ENCODE measurements around the gene TINCR.

The TINCR gene

GRCh38 chr19:5600797-5601196, 33.0 kb upstream of the TINCR start:
- FAIRE-seq (no peak), DNase-seq (ENCODE audit: insufficient read length) (no peak)
- TF ChIP-seq POLR2AphosphoS5 (IDR thresholded peaks at IDR 0.05; ENCODE audit: low read depth, low read length) = no peak
- no peak for TF ChIP-seq TAF1 (IDR thresholded peaks at IDR 0.05; ENCODE audit: borderline replicate concordance, low read depth, low read length)
- TF ChIP-seq POLR2A (IDR thresholded peaks at IDR 0.05; ENCODE audit: low read depth, low read length) = no peak

GRCh38 chr19:5595745-5596144, 28.0 kb upstream of the TINCR start:
- TF ChIP-seq POLR2AphosphoS5 (IDR thresholded peaks at IDR 0.05; ENCODE audit: low read depth, low read length) (no peak), POLR2A (IDR thresholded peaks at IDR 0.05; ENCODE audit: low read depth, low read length) (no peak)
- FAIRE-seq = no peak
- no peak for DNase-seq (ENCODE audit: insufficient read length)

GRCh38 chr19:5595129-5595528, 27.4 kb upstream of the TINCR start:
- FAIRE-seq (no peak), DNase-seq (ENCODE audit: insufficient read length) (no peak)
- TF ChIP-seq POLR2AphosphoS5 (IDR thresholded peaks at IDR 0.05; ENCODE audit: low read depth, low read length) (no peak), POLR2A (IDR thresholded peaks at IDR 0.05; ENCODE audit: low read depth, low read length) (no peak), TAF1 (IDR thresholded peaks at IDR 0.05; ENCODE audit: borderline replicate concordance, low read depth, low read length) (no peak)

GRCh38 chr19:5594521-5594950, 26.8 kb upstream of the TINCR start:
- DNase-seq (ENCODE audit: insufficient read length) = no peak
- FAIRE-seq = no peak
- TF ChIP-seq POLR2A (IDR thresholded peaks at IDR 0.05; ENCODE audit: low read depth, low read length) (no peak), POLR2AphosphoS5 (IDR thresholded peaks at IDR 0.05; ENCODE audit: low read depth, low read length) (no peak), TAF1 (IDR thresholded peaks at IDR 0.05; ENCODE audit: borderline replicate concordance, low read depth, low read length) (no peak)

GRCh38 chr19:5593343-5594255, 25.8 kb upstream of the TINCR start:
- TF ChIP-seq POLR2AphosphoS5 (IDR thresholded peaks at IDR 0.05; ENCODE audit: low read depth, low read length) = no peak
- no peak for TF ChIP-seq POLR2A (IDR thresholded peaks at IDR 0.05; ENCODE audit: low read depth, low read length)
- TF ChIP-seq TAF1 (IDR thresholded peaks at IDR 0.05; ENCODE audit: borderline replicate concordance, low read depth, low read length) = no peak
- no peak for DNase-seq (ENCODE audit: insufficient read length)
- no peak for FAIRE-seq

GRCh38 chr19:5592531-5593342, 25.0 kb upstream of the TINCR start:
- DNase-seq (ENCODE audit: insufficient read length) (no peak), FAIRE-seq (no peak)

GRCh38 chr19:5591476-5591875, 23.7 kb upstream of the TINCR start:
- TF ChIP-seq POLR2A (IDR thresholded peaks at IDR 0.05; ENCODE audit: low read depth, low read length) = no peak
- TF ChIP-seq POLR2AphosphoS5 (IDR thresholded peaks at IDR 0.05; ENCODE audit: low read depth, low read length) = no peak
- no peak for TF ChIP-seq TAF1 (IDR thresholded peaks at IDR 0.05; ENCODE audit: borderline replicate concordance, low read depth, low read length)
- no peak for FAIRE-seq
- DNase-seq (ENCODE audit: insufficient read length) = no peak

More at GRCh38 chr19:5592531-5593342, 25.0 kb upstream of the TINCR start:
- TF ChIP-seq POLR2A (IDR thresholded peaks at IDR 0.05; ENCODE audit: low read depth, low read length) = no peak
- no peak for TF ChIP-seq POLR2AphosphoS5 (IDR thresholded peaks at IDR 0.05; ENCODE audit: low read depth, low read length)
- no peak for TF ChIP-seq TAF1 (IDR thresholded peaks at IDR 0.05; ENCODE audit: borderline replicate concordance, low read depth, low read length)

GRCh38 chr19:5590865-5591154, 23.1 kb upstream of the TINCR start:
- TF ChIP-seq POLR2A (IDR thresholded peaks at IDR 0.05; ENCODE audit: low read depth, low read length) (no peak), POLR2AphosphoS5 (IDR thresholded peaks at IDR 0.05; ENCODE audit: low read depth, low read length) (no peak), TAF1 (IDR thresholded peaks at IDR 0.05; ENCODE audit: borderline replicate concordance, low read depth, low read length) (no peak)
- FAIRE-seq = no peak
- DNase-seq (ENCODE audit: insufficient read length) = no peak

GRCh38 chr19:5590151-5590864, 22.6 kb upstream of the TINCR start:
- FAIRE-seq = no peak
- DNase-seq (ENCODE audit: insufficient read length) = no peak
- TF ChIP-seq TAF1 (IDR thresholded peaks at IDR 0.05; ENCODE audit: borderline replicate concordance, low read depth, low read length) (no peak), POLR2AphosphoS5 (IDR thresholded peaks at IDR 0.05; ENCODE audit: low read depth, low read length) (no peak), POLR2A (IDR thresholded peaks at IDR 0.05; ENCODE audit: low read depth, low read length) (no peak)

- FAIRE-seq = no peak
- TF ChIP-seq TAF1 (IDR thresholded peaks at IDR 0.05; ENCODE audit: borderline replicate concordance, low read depth, low read length) = no peak
- TF ChIP-seq POLR2A (IDR thresholded peaks at IDR 0.05; ENCODE audit: low read depth, low read length) = no peak
- no peak for TF ChIP-seq POLR2AphosphoS5 (IDR thresholded peaks at IDR 0.05; ENCODE audit: low read depth, low read length)
- no peak for DNase-seq (ENCODE audit: insufficient read length)
Observed at GRCh38 chr19:5588906-5589676, 21.3 kb upstream of the TINCR start.

Measured in GM12892 (cell line).